Ascending aorta (tissue), 2 donors: ENCODE results near the gene EMC10. TPM values are rescaled to one million over a fixed set of nuclear protein-coding genes. Genes with fewer than 3 reads are reported as not detected.

ENCODE experiments used
- DNase-seq, 2 donors: peaks; one replicate each; pipeline ENCODE4 v3.0.0-alpha.2; 2019; ENCODE audit warnings: low spot score in 2 of 2
- H3K27ac ChIP-seq, 2 donors: fragments of 200-600 bp; sonication (generic); one replicate each; pipeline ENCODE4 v1.5.1; 2016 to 2017; ENCODE audit warnings: mild to moderate bottlenecking in 1 of 2
- H3K27me3 ChIP-seq: fragments of 200-600 bp; sonication (generic); one replicate; pipeline ENCODE4 v1.5.1; 2017
- H3K36me3 ChIP-seq, 2 donors: fragments of 200-600 bp; sonication (generic); one replicate each; pipeline ENCODE4 v1.5.1; 2016
- H3K4me1 ChIP-seq, 2 donors: fragments of 200-600 bp; sonication (generic); one replicate each; pipeline ENCODE4 v1.5.1; 2016 to 2017; ENCODE audit warnings: mild to moderate bottlenecking in 1 of 2
- H3K4me3 ChIP-seq, 2 donors: fragments of 200-600 bp; sonication (generic); one replicate each; pipeline ENCODE4 v1.5.1; 2016 to 2017; ENCODE audit warnings: mild to moderate bottlenecking in 1 of 2
- H3K9me3 ChIP-seq, 2 donors: fragments of 200-600 bp; sonication (generic); one replicate each; pipeline ENCODE4 v1.5.1; 2016
- CTCF ChIP-seq, 3 experiments: fragments of 200-600 bp in 2 of 3; fragments of 450-650 bp in 1 of 3; sonication (generic) in 2 of 3; IDR thresholded peaks; one replicate each; pipeline ENCODE4 v1.5.1; 2016 to 2019; ENCODE audit warnings: antibody characterized with exemption in 3 of 3, mild to moderate bottlenecking in 1 of 3, moderate library complexity in 1 of 3
- intact Hi-C: fragments of 100-400 bp; cut with DNase I; formaldehyde crosslinking; loops from one replicate; pipeline ENCODE4 v1.15.1; 2023
- total RNA-seq: library from RNA; depleted of rRNA; stranded (reverse); fragments of >200 nt; gene quantifications from one replicate; pipeline ENCODE4 v1.1.0, GENCODE V29; 2016

The EMC10 gene
- total RNA-seq, 1 donor from 2014 or later, result 87.9 TPM

GRCh38 chr19:50501568-50502475 is 25.5 kb downstream of the EMC10 start:
- peaks cover 0 to 7% of the 10 kb centered on the region in 2 donors for H3K36me3 ChIP-seq
- H3K27ac ChIP-seq, result no peak overlapping the region
- H3K4me3 ChIP-seq, result no peak overlapping the region
- intact Hi-C loops, result no loop called here
- H3K27me3 ChIP-seq, result no peaks in the 10 kb centered on the region
- no peak for DNase-seq
- no peaks in the 10 kb centered on the region for H3K9me3 ChIP-seq
- H3K4me1 ChIP-seq, result no peaks in the 10 kb centered on the region
- no peak for TF ChIP-seq CTCF (IDR thresholded peaks at IDR 0.05)

- no peaks in the 10 kb centered on the region for H3K27me3 ChIP-seq
- no peak overlapping the region for H3K4me3 ChIP-seq
- peaks cover 6% of the 10 kb centered on the region in 2 donors for H3K4me1 ChIP-seq
- H3K27ac ChIP-seq, result no peak overlapping the region
- intact Hi-C loops, result no loop called here
- DNase-seq, result no peak
- peaks cover 0 to 7% of the 10 kb centered on the region in 2 donors for H3K36me3 ChIP-seq
- H3K9me3 ChIP-seq, result no peaks in the 10 kb centered on the region
- TF ChIP-seq CTCF (IDR thresholded peaks at IDR 0.05), result no peak
These were observed 29.7 kb downstream of the EMC10 start for GRCh38 chr19:50505856-50506611.

- H3K4me1 ChIP-seq, result peaks cover 6% of the 10 kb centered on the region in 2 donors
- DNase-seq, result no peak
- H3K36me3 ChIP-seq, result peaks cover 0 to 7% of the 10 kb centered on the region in 2 donors
- H3K9me3 ChIP-seq, result no peaks in the 10 kb centered on the region
- H3K27me3 ChIP-seq, result no peaks in the 10 kb centered on the region
- H3K4me3 ChIP-seq, result no peak overlapping the region
- no peak for TF ChIP-seq CTCF (IDR thresholded peaks at IDR 0.05)
- H3K27ac ChIP-seq, result no peak overlapping the region
- intact Hi-C loops, result no loop called here
These were observed 30.4 kb downstream of the EMC10 start for GRCh38 chr19:50506700-50507099.

- H3K9me3 ChIP-seq, result no peaks in the 10 kb centered on the region
- intact Hi-C loops, result no loop called here
- DNase-seq, result no peak
These were observed 31.1 kb downstream of the EMC10 start for GRCh38 chr19:50507376-50507775.

GRCh38 chr19:50508843-50509190 is 32.5 kb downstream of the EMC10 start:
- no peak for TF ChIP-seq CTCF (IDR thresholded peaks at IDR 0.05)
- Histone ChIP-seq H3K9me3 (no peaks in the 10 kb centered on the region), H3K4me1 (peaks cover 6% of the 10 kb centered on the region in 2 donors), H3K27me3 (no peaks in the 10 kb centered on the region), H3K4me3 (no peak overlapping the region), H3K36me3 (peaks cover 0 to 7% of the 10 kb centered on the region in 2 donors), H3K27ac (no peak overlapping the region)
- intact Hi-C loops, result no loop called here
- DNase-seq, result no peak

More at GRCh38 chr19:50507376-50507775, 31.1 kb downstream of the EMC10 start:
- no peak overlapping the region for H3K27ac ChIP-seq
- H3K4me3 ChIP-seq, result no peak overlapping the region
- peaks cover 6% of the 10 kb centered on the region in 2 donors for H3K4me1 ChIP-seq
- no peak for TF ChIP-seq CTCF (IDR thresholded peaks at IDR 0.05)
- H3K36me3 ChIP-seq, result peaks cover 0 to 7% of the 10 kb centered on the region in 2 donors
- no peaks in the 10 kb centered on the region for H3K27me3 ChIP-seq
